ENCODE results near the gene SYT2.

The SYT2 gene

DNA sequence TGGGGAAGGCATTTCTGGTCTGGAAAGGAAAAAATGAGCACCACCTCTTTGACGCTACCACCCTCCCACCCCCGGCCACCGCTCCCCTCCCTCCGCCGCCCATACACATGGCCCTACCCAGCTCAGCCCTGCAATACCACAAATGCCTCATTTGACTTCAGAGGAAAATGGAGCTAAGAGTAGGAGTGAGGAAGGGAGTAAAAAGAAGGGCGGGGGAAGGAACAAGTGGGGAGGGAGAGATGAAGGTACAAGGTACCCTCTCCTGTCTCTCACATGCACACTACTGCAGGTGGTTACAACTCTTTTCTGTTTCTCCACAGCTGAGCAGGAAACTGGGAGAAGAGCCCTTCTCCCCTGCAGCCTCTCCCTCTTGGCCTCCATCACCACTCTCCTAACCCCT lies 7.1 kb downstream of the SYT2 start:
- DNase-seq = no peak

DNA sequence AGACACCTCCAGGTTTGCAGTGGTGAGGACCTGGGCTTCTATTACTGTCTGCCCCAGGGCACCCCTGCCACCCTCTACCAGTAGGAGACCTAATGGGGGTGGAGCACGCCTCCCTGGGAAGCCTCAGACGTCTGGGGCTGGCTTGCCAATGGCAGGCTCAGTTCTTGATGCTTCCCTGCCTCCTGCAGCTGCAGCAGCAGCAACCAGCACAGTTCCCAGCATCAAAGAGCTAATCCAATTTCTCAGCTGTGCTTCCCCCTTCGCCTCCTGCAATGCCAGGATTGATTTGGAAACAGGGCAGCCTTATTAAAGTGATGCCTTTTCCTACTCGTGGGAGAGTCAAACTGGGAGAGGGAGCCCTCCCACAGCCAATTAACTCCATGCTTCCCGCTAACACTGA lies 8.2 kb downstream of the SYT2 start:
- DNase-seq = no peak

DNA sequence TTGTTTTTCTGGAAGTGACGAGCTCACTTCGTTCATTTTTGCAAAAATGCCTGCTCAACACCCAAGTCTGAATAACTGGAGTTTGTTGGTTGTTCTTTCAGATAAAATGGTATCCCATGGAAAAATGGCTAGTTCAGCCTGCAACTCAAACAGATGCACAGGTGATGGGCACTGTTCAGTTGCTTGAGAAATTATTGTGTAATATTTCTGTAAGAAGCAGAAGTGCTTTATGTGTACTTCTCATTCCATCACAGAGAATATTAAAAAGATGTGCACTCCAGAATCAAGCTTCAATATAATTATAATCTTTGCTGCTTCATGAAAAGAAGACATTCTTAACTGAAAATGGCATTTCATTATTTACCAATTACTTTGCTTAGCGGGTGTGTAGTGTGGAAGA lies 9.1 kb downstream of the SYT2 start:
- no peak for DNase-seq

DNA sequence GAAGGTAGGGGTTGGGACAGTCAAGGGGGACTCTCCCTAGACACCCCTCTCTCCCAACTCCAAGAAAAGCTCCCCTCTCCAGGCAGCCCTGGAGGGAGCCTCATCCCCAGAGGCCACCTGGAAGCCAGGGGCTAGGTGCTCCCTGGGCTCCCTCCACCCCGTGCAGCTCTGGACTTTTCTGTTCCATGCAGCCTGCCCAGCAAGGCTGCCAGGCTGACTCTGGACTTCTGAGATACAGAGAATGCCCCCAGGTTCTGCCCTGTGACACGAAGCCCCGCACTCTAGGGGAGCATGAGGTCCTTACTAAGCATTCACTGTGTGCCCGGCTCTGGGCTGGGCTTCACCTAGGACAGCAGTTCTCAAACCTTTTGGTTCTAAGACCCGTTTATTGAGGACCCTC lies 10.2 kb downstream of the SYT2 start:
- DNase-seq = no peak

DNA sequence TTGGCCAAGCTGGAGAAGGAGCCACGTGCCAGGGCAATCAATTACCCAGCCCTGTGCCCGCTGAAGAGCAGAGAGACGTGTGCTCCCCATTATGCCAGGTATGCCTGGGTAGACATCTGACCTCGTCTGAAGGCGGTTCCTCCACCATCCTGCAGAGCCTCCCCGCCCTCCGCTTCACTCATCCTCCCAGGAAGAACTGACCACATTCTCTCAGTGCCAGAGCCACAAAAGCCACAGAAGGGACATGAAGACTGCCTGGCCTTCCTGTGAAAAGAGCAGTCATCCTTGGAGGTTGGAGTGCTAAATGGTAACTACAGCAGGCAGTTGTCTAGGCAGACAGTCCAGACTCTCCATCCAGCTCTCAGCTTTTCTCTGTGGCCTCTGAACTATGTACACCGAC lies 12.0 kb downstream of the SYT2 start:
- no peak for DNase-seq

DNA sequence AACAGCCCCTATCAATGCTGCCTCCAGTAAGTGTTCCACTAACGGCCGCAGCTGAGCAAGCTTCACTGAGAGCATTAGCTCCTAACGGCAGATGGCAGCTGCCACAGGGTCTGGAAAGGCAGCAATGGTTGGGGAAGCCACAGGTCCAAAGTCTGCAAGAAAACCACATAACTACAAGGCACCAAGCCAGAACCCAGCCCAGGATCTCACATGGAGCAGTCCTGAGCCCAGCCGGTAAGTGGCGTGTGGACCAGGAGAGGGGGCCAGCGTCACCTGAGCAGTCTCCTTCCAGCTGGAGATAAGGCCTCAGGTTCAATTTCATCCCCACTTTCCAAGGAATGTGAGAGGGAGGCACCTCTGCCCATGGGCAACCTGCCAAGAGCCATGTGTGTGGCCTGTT lies 13.2 kb downstream of the SYT2 start:
- no peak for DNase-seq

DNA sequence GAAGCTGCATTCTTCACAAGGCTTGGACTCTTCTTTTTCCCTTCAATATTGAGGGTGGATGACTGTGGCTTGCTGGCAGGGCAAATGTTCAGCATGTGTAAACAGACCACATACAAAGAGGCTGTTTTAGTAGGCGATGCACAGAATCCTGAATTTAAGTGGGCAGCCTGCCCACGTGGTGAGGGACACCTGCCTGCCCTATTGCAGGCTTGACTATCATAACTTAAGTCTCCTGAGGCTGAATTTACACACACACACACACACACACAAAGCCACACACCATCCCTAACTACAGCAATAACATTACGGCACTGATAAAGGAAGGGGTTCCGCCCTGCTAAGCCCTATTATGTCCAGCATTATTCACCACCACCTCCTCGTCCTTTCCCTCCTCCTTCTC lies 15.9 kb downstream of the SYT2 start:
- DNase-seq = no peak

DNA sequence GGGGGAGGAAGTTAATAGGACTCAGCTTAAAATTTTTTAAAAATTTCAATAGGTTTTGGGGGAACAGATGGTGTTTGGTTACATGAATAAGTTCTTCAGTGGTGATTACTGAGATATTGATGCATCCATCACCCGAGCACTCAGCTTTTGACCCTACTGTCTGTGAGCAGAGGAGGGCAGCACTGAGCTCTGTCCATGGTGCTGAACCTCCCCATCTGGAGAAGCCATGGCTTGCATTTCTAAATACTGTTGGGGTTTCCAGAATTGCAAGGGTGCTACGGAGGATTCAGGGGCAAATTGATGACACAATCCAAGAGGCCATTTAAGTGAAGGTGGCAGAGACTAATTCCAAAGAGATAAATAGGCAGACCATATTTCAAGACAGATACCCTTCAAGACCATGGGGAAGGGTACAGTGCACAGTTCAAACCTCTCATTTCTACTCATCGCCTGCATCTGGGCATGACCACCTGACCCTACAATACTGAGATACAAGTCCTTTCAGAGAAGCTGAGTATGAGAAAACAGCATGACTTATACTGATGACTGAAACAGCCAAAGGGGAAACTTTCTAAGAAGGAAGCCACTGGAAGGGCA lies 17.2 kb downstream of the SYT2 start:
- peak; percentile 62 for DNase-seq

DNA sequence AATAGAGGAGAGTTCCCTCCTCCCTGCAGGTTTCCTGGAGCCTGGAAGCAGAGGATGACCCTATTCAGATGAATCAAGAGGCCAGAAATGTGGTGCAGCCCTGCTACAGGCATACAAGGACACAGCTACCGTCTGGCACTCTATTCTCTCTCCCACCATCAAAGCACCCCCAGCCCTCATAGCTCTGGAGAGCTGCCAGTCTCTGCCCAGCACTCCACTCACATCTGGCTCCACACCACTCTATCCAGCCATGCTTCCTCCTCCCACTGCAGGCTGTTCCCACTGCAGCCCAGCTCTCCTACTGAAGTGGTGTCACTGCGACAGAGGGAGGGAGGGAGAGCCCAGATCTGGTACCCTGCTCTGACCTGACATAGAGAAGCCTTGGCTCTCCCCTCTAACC lies 18.4 kb downstream of the SYT2 start:
- DNase-seq = no peak

DNA sequence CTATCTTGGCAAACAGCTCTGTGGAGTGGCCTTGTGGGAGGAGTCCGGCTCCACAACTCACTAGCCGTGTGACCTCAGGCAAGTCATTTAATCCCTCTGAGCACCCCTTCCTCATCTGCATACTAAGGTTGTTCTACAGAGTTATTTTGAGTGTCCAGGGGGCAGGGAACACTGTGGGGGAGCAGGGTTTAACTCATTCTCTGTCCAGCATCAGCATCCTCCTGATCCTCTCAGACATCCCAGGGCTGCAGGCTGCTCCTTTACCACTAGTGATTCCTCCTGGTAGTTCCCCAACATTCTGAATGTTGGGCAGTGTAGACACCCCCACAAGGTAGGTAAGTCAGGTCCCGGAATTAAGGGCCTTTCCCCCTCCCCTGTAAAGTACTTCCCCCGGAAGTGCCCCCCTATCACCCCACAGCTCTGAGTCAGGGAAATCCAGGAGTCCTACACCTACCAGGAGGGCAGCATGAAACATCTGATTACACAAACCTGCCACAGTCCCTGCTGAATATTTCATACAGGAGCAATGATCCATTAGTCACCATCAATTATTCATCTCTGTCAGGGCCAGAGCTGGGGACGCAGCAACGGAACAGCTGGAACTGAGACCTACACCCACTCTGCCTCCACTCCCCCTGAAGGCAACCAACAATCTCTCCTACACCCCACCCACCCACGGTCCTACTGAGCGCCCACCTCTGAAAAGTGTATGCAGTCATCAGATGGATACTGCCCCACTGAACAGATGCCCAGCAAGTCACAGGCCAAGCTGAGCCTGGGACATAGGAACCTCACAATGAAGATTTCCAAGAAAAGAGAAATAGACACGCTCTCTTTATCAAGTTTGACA lies 20.5 kb downstream of the SYT2 start:
- DNase-seq = no peak

DNA sequence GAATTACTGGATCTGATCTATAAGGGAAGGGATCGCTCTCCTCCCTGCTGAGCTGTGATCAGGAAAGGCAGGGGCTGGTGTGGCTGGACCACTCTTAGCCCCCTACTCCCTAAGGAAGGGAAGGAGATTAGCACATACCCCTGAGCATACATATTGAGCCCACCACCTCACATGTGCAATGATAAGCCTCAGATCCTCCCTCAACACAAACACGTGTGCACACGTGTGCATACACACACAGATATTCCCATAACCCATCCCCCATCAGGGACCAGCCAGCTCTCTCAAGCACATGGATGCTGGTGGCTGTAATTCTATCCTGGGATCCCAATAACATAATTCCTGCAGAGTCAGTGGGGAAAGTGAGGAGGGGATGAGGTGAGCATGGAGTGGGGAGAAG lies 21.2 kb downstream of the SYT2 start:
- DNase-seq = no peak

DNA sequence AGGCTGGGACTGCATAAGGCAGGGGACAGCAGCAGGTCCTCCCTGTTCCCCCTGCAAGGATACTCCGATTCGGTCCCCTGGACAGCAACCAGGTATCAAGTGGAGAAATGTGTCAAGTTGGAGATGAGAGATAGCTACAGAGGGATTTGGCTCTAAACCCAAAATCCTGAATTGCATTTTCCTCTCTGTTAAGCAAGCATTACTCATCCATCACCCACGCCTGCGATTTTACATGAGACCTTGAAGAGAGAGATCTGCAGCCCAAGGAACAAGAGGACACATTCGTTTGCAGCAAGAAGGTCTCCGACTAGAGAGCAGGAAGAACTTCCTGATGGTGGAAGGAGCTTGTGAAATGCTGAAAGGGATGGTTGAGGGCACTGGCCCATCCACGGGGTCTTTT lies 21.9 kb downstream of the SYT2 start:
- no peak for DNase-seq

DNA sequence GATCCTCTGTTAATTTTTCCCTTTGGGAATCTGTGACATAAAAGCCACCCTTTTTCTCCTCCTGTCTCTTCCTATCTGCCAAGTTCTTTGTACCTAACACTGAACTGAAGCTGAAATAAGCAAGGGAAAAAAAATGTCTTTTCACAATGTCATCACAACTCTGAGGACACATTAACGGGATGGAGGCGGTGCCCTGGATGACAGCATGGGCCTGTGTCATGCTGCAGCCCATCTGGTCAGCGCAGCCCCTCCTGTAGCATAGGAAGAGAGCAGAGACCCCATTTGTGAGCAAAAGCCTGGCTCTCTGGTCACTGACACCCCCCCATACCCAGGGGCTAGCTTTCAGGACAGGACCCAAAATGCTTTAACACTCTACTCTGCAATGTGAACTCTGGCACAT lies 22.5 kb downstream of the SYT2 start:
- no peak for DNase-seq

DNA sequence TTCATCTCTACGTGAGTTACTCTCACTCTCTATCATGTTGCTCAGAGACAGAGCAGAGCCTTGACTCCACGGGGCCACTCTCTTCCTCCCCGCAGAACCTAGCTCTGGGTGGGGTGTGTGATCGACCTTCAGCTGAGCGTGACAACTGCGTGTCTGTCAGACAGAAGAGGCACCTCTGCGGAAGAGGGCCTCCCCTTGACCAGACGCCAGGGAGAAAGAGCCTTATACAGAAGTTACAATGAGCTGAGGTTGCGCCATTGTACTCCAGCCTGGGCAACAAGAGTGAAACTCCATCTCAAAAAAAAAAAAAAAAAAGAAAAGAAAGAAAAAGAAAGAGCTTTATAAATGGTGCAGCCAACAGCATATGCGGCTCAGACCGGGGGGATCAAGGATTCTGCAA lies 22.9 kb downstream of the SYT2 start:
- no peak for DNase-seq

DNA sequence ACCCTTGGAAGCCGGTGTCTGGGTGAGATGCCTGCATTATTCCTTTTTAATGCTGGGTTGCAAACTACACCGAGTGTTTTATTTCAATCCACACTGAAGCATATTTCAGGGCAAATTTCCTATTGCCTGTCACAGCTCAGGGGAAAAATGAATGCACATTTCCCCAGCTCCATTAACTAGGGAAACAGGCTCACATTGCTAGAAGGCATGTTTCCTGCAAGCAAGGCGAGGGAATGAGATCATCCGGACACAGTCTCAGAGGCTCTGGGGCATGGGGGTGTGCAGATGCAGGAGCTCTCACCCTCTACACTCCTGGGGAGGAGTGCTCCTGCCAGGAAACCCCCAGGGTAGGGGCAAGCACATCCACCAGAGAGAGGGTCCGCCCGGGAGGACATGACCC lies 24.6 kb downstream of the SYT2 start:
- no peak for DNase-seq

DNA sequence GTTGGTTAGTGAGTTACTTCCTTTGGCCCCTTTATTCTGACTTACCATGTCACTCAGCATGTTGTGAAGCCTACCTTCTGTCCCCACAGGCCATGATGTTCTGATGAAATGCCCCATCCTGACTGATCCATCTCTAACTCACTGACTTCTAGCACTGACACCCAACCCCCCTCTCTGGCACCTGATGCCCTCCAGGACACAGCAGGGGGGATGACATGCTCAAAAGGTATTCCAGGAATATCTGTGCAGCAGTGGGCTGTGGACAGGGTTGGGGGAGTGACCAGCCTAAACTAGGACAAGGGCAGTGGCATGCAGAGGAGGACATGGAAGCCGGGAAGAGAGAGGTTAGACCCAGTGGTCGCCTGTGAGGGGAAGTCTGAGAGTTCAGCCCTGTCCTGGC lies 25.5 kb downstream of the SYT2 start:
- no peak for DNase-seq

DNA sequence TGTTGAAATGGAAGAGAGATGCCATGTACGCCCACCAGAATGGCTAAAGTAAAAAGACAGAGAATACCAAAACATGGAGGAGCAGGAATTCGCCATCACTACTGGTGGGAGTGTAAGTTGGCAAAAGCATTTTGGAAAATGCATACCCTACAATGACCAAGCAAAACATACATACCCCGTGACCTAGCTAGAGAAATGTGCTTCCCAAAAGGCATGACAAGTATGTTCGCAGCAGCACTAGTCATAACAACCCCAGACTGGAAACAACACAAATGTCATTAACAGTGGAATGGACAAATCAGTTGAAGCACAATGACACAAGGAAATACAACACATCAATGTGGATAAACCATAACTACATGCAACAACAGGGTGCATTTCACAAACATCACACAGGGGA lies 27.2 kb downstream of the SYT2 start:
- no peak for DNase-seq

DNA sequence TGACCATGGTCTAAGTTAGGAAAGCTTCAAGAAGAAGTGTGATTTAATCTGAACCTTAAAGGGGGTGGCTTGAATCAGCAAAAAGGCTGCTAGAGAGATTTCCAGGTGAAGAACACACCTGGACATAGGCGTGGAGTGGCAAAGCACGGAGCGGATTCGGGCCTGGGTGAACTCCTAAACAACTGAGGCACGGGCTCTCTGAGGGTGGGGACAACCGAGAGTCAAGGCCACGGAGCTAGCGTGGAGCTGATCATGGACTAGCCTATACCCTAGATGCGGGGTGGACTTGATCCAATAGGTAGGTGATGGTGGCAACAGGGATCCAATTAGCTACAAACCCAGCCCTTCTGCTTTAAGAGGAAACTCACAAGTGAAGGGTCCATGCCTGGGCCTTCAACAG lies 27.8 kb downstream of the SYT2 start:
- no peak for DNase-seq

DNA sequence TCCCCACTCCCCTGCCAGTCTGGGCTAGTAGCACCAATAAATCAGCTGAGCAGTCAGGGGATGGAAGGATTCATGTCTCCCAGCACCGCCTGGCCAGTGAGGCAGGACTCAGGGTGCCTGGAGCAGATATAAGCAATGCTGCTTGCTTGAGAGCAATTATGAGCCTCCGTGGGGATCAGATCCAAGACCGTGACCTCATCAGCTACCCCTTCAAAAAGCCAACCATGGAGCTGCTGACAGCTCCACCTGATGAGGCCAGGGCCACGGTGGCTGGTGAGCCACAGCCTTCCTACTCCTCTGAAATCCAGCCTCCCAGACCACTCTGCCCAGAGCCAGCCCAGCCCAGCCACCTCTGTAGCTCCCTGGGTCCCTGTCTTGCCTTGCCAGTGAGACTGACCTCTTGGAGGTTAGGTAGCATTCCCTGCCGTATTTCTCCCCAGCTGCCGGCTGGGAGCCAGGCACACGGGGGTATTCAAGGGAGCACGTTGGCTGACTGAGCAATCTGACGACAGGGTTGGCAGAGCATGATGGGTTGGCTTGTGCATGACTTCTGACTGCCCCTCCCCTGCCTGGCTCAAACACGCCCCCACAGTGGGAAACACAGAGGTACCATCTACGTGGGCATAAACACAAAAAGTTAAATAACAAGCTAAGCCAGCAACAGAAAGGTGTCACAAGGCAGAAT lies 28.4 kb downstream of the SYT2 start:
- no peak for DNase-seq

DNA sequence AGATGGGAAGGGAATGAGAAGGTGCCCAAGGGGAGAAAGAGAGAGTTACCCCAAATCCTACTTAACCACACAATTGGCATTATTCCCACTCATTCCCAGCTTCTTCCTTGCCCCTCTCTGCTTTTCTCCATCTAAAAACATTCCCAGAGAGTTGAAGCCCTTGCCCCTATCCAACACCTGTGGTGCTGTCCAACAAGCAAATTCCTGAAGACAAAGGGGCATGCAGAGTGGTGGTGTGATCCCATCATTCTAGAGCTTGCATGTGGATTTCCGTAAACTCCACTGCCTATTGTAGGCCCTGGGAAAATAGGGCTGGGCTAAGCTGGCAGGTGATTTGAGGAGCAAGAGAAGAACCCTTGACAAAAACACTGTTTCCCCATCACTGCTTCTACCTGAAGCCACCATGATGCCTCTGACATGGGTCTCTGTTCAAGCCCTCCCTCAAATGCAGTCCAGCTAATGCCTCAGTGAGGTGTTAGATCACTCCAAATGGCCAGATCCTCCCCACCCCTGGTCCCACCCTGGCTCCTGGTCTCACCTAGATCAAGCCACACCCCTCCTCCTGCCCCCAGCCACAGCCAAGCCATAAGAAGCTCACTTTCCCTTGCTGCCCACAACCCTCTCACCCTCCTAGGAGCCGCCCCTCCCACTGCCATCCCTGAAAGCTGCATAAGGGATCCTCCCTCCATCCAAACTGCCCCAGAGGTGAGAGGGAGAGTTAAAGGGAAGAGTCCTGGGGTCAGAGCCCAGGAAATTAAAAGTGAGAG lies 29.5 kb downstream of the SYT2 start:
- no peak for DNase-seq

DNA sequence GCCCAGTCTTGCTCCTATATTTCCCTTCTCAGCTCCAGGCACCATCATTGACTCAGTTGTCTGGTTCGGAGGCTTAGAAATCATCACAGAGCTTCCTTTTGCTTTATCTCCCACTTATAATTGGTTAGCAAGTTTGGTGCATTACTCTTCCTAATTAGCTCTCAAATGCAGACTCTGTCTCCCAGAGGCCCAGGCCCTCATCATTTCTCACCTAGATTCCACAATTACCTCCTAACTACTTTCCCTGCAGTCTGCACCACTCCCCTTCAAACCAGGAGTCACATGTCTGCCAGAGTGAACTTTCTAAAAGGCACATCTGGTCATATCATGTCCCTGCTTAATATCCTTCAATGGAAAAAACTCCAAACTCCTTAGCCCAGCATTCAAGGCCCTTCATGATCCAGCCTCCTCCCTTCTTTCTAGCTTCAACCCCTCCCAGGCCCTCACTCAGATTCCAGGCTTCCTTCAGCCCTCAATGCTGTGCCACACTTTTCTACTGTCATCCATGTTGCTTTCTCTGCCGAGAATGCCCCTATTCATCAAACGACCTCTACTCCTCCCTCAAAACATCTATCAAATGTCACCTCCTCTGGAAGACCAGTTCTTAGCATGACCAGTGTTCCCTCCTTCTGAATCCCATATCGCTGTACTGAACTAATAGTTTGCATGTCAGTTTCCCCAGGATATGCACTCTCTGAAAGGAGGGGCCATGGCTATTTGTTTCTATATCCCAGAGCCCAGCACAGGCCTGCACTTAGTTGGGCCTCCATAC lies 30.7 kb downstream of the SYT2 start:
- DNase-seq = no peak

DNA sequence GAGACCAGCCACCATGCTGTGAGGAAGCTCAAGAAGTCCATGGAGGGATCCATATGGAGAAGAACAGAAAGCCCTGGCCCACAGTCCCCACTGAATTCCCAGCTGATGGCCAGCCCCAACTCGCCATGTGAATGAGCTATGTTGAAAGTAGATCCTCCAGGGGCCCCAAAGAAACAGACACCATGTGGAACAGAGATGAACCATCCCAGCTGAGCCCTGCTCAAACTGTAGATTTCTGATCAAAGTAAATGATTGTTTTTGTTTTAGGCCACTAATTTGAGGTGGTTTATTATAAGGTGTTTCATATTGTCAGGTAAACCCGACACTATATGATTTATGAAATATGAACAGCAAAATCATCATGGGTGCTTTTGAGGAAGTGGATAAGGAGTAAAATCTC lies 32.8 kb downstream of the SYT2 start:
- no peak for DNase-seq

DNA sequence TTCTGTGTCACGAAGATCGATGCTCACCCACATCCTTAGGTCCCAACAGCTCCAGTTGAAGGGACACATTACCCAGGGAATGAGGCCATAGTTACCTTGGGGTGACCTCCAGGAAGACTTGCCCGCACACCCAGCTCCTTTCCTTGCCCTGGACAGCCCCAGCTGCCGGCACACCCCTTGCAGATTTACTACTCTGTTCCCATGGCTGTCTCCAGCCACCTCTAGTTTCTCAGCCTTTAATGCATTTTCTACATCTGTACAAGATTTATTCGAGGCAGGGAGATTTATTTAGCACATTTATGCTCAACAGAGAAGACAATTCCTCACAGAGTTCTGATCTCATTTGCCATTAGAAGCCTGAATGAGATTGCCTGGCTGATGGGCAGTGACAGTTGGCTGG lies 36.7 kb downstream of the SYT2 start:
- no peak for DNase-seq

Data from EL (cell line).